Endodermal cell (in vitro differentiated cells): ENCODE data around the gene COMMD1. TPM values are rescaled to one million over a fixed set of nuclear protein-coding genes. Genes with fewer than 3 reads are reported as not detected.
A peak's percentile ranks its signal among the peaks of the same experiment; 100 is the strongest.
"Not testable (repeated sequence)": the region's sequence is repeated elsewhere in the genome, so short reads cannot be mapped to it uniquely, and the experiment has no call there.

ENCODE experiments used
- DNase-seq: peaks from one replicate; pipeline ENCODE4 v3.0.0-alpha.2; 2017
- H3K27ac ChIP-seq: 2 replicates; pipeline ENCODE4 v1.5.1; 2013; ENCODE audit warnings: mild to moderate bottlenecking, low read depth, low read length, moderate library complexity
- H3K27me3 ChIP-seq: 2 replicates; pipeline ENCODE4 v1.6.1; 2013; ENCODE audit warnings: mild to moderate bottlenecking, low read length, moderate library complexity; ENCODE audit not compliant: insufficient read depth, control insufficient read depth, poor library complexity, severe bottlenecking
- H3K36me3 ChIP-seq: 2 replicates; pipeline ENCODE4 v1.7.0; 2013; ENCODE audit warnings: mild to moderate bottlenecking, low read length, moderate library complexity; ENCODE audit not compliant: control insufficient read depth, insufficient read depth
- H3K4me1 ChIP-seq: one replicate; pipeline ENCODE4 v1.7.0; 2013; ENCODE audit warnings: low read length; ENCODE audit not compliant: control insufficient read depth, insufficient read depth
- H3K4me3 ChIP-seq: 2 replicates; pipeline ENCODE4 v1.5.1; 2013; ENCODE audit warnings: mild to moderate bottlenecking, low read length, moderate library complexity
- H3K9ac ChIP-seq: 2 replicates; pipeline ENCODE4 v1.6.1; 2013; ENCODE audit warnings: mild to moderate bottlenecking, low read length, moderate library complexity; ENCODE audit not compliant: poor library complexity, severe bottlenecking; ENCODE audit errors: extremely low read depth
- H3K9me3 ChIP-seq: 2 replicates; pipeline ENCODE4 v1.6.1; 2013; ENCODE audit warnings: mild to moderate bottlenecking, low read length, moderate library complexity; ENCODE audit not compliant: control insufficient read depth
- H3K27ac Mint-ChIP-seq: 2 replicates; pipeline ENCODE4 v1.8.0; 2020; ENCODE audit warnings: mixed read lengths
- H3K27me3 Mint-ChIP-seq: 2 replicates; pipeline ENCODE4 v1.8.0; 2021; ENCODE audit warnings: mild to moderate bottlenecking, mixed read lengths; ENCODE audit not compliant: insufficient read depth
- H3K36me3 Mint-ChIP-seq: 2 replicates; pipeline ENCODE4 v1.8.0; 2020; ENCODE audit warnings: low read depth, mixed read lengths
- H3K4me1 Mint-ChIP-seq: 2 replicates; pipeline ENCODE4 v1.8.0; 2020; ENCODE audit warnings: mixed read lengths
- H3K4me3 Mint-ChIP-seq: 2 replicates; pipeline ENCODE4 v1.8.0; 2020; ENCODE audit warnings: mild to moderate bottlenecking, moderate library complexity, mixed read lengths
- H3K9me3 Mint-ChIP-seq: 2 replicates; pipeline ENCODE4 v1.8.0; 2020; ENCODE audit warnings: mild to moderate bottlenecking, mixed read lengths
- WGBS, 2 experiments: methylation state at CpG; one replicate each; pipeline versions ENCODE4 v1.1.5 to v1.1.7; 2013; ENCODE audit warnings: missing lambda C conversion rate in 2 of 2, mixed read lengths in 1 of 2; ENCODE audit not compliant: insufficient coverage in 1 of 2, insufficient read length in 1 of 2; 5-methylcytosine and 5-hydroxymethylcytosine counted together
- total RNA-seq, 2 donors: library from RNA; stranded (reverse); fragmentation: NEBNext Ultra II Directional in 1 of 2; extraction: Animal tissue kit (Norgen Biotek cat#: 25700) in 1 of 2; gene quantifications; 2 replicates in 1 of 2; 3 replicates in 1 of 2; pipeline ENCODE4 v1.2.1, GENCODE V29; 2021
- TF ChIP-seq, protein P1 (sequence below): fragments of 200-600 bp; sonication (generic); conservative IDR thresholded peaks from 2 replicates; pipeline ENCODE4 v1.5.0; 2021; ENCODE audit warnings: antibody characterized with exemption, mild to moderate bottlenecking

COMMD1 gene
- total RNA-seq, 2 donors from 2014 or later = 27.8 to 28.4 TPM

GRCh38 chr2:61951881-61952280 is 46.4 kb downstream of the COMMD1 start:
- H3K27me3 ChIP-seq = no peaks in the 10 kb centered on the region

GRCh38 chr2:61952288-61952687 is 46.8 kb downstream of the COMMD1 start:
- Histone ChIP-seq H3K27ac (no peak overlapping the region), H3K9ac (no peak overlapping the region), H3K4me1 (no peaks in the 10 kb centered on the region), H3K4me3 (peak overlapping the region; percentile 11), H3K36me3 (no peaks in the 10 kb centered on the region), H3K27me3 (no peaks in the 10 kb centered on the region), H3K9me3 (peaks cover 16% of the 10 kb centered on the region)
- DNase-seq = no peak
- Mint-ChIP-seq H3K4me1 (no peaks in the 10 kb centered on the region), H3K4me3 (no peak overlapping the region), H3K9me3 (peaks cover 19% of the 10 kb centered on the region), H3K27me3 (no peaks in the 10 kb centered on the region), H3K36me3 (peaks cover 17% of the 10 kb centered on the region), H3K27ac (no peak overlapping the region)
- TF ChIP-seq, protein P1, sequence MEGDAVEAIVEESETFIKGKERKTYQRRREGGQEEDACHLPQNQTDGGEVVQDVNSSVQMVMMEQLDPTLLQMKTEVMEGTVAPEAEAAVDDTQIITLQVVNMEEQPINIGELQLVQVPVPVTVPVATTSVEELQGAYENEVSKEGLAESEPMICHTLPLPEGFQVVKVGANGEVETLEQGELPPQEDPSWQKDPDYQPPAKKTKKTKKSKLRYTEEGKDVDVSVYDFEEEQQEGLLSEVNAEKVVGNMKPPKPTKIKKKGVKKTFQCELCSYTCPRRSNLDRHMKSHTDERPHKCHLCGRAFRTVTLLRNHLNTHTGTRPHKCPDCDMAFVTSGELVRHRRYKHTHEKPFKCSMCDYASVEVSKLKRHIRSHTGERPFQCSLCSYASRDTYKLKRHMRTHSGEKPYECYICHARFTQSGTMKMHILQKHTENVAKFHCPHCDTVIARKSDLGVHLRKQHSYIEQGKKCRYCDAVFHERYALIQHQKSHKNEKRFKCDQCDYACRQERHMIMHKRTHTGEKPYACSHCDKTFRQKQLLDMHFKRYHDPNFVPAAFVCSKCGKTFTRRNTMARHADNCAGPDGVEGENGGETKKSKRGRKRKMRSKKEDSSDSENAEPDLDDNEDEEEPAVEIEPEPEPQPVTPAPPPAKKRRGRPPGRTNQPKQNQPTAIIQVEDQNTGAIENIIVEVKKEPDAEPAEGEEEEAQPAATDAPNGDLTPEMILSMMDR = no peak
- WGBS, 2 experiments = 60 to 91% methylated on average over 1 of the region's 1 CpG

More at GRCh38 chr2:61951881-61952280, 46.4 kb downstream of the COMMD1 start:
- Histone ChIP-seq H3K9me3 (peaks cover 16% of the 10 kb centered on the region), H3K4me3 (peak overlapping the region; percentile 11), H3K27ac (no peak overlapping the region), H3K4me1 (no peaks in the 10 kb centered on the region), H3K36me3 (no peaks in the 10 kb centered on the region), H3K9ac (no peak overlapping the region)
- H3K27ac Mint-ChIP-seq = no peak overlapping the region
- TF ChIP-seq, protein P1 = no peak
- no peak overlapping the region for H3K4me3 Mint-ChIP-seq
- 92 to 100% methylated on average over 1 to 2 of the region's 2 CpGs for WGBS, 2 experiments
- no peak for DNase-seq
- H3K27me3 Mint-ChIP-seq = no peaks in the 10 kb centered on the region
- H3K4me1 Mint-ChIP-seq = no peaks in the 10 kb centered on the region
- H3K36me3 Mint-ChIP-seq = peaks cover 17% of the 10 kb centered on the region
- H3K9me3 Mint-ChIP-seq = peaks cover 19% of the 10 kb centered on the region

- not testable (repeated sequence) for H3K4me3 ChIP-seq, H3K27ac ChIP-seq, H3K27me3 ChIP-seq, H3K36me3 ChIP-seq, H3K27me3 Mint-ChIP-seq, H3K4me3 Mint-ChIP-seq, H3K27ac Mint-ChIP-seq, DNase-seq, H3K4me1 ChIP-seq, H3K9ac ChIP-seq, H3K4me1 Mint-ChIP-seq
- 97 to 98% methylated on average over 8 to 9 of the region's 9 CpGs for WGBS, 2 experiments
- Mint-ChIP-seq H3K9me3 (peaks cover 19% of the 10 kb centered on the region), H3K36me3 (peaks cover 20% of the 10 kb centered on the region)
- peaks cover 20% of the 10 kb centered on the region for H3K9me3 ChIP-seq
These were observed 49.4 kb downstream of the COMMD1 start for GRCh38 chr2:61954856-61955255.
